ENCODE data around the gene HOPX.

DNA sequence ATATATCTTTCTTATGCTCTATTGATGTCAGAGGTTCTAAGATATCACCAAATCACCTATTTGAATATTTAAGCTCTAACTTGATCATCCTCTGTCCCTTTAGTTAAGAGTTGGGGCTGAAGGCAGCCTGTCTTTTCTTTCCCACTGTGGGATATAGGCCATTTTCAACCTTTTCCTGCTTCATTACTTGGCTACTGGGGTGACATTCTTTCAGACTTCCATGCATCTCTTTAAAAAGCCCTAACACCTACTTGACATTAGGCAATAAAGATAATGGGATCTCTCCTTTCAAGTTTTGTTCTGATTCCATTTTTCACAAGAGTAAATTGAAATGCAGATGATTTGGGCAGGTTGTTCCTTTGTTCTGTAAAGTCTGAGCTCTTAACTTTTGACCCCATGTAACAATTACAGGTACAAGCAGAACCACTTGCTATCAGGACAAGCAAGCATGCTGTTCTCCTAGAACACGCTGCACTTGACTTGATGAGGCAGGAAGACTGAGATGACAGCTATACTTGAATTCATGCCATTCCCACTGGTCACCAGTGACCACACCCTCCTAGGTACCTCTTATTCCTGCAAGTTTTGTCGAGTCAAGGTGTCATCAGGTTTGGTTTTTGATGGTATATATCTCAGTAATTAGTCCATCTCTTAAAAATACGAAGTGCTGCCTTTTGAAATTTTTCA is 18.2 kb downstream of the HOPX start:
- TF ChIP-seq, protein P1, sequence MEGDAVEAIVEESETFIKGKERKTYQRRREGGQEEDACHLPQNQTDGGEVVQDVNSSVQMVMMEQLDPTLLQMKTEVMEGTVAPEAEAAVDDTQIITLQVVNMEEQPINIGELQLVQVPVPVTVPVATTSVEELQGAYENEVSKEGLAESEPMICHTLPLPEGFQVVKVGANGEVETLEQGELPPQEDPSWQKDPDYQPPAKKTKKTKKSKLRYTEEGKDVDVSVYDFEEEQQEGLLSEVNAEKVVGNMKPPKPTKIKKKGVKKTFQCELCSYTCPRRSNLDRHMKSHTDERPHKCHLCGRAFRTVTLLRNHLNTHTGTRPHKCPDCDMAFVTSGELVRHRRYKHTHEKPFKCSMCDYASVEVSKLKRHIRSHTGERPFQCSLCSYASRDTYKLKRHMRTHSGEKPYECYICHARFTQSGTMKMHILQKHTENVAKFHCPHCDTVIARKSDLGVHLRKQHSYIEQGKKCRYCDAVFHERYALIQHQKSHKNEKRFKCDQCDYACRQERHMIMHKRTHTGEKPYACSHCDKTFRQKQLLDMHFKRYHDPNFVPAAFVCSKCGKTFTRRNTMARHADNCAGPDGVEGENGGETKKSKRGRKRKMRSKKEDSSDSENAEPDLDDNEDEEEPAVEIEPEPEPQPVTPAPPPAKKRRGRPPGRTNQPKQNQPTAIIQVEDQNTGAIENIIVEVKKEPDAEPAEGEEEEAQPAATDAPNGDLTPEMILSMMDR (conservative IDR thresholded peaks at IDR 0.05; ENCODE audit: low read length), result no peak
- no peak for TF ChIP-seq EZH2phosphoT487 (IDR thresholded peaks at IDR 0.05; ENCODE audit: borderline replicate concordance, low read depth, low read length)

All from OCI-LY7 (cell line).